Hematopoietic multipotent progenitor cell treated with erythropoietin and hydrocortisone succinate and interleukin-3 and kit ligand, for 4 days (in vitro differentiated cells): ENCODE data around the gene RALGAPA2.

Source experiments
- DNase-seq: peaks from one replicate; pipeline ENCODE4 v3.0.0-alpha.2; 2015

Gene RALGAPA2

GRCh38 chr20:20712474-20713243 is at the start of gene RALGAPA2:
RALGAPA2 (minus strand) TSS chr20:20712644; CDS start chr20:20712480, 164 bp downstream.
- DNase-seq = peak; percentile 99

- peak; percentile 78 for DNase-seq
These were observed 48.9 kb upstream of the RALGAPA2 start for GRCh38 chr20:20761301-20761700.

- DNase-seq = peak; percentile 45
These were observed 46.7 kb upstream of the RALGAPA2 start for GRCh38 chr20:20759132-20759531.

GRCh38 chr20:20755674-20756319 is 43.4 kb upstream of the RALGAPA2 start:
- DNase-seq = no peak

GRCh38 chr20:20755231-20755630 is 42.8 kb upstream of the RALGAPA2 start:
- peak; percentile 51 for DNase-seq

- peak; percentile 40 for DNase-seq
These were observed 42.3 kb upstream of the RALGAPA2 start for GRCh38 chr20:20754714-20755113.

GRCh38 chr20:20752712-20753111 is 40.3 kb upstream of the RALGAPA2 start:
- DNase-seq = no peak

- no peak for DNase-seq
These were observed 34.9 kb upstream of the RALGAPA2 start for GRCh38 chr20:20747298-20747697.

GRCh38 chr20:20744170-20744725 is 31.8 kb upstream of the RALGAPA2 start:
- no peak for DNase-seq

- peak; percentile 91 for DNase-seq
These were observed 31.2 kb upstream of the RALGAPA2 start for GRCh38 chr20:20743511-20744169.

GRCh38 chr20:20741087-20742045 is 28.9 kb upstream of the RALGAPA2 start:
- DNase-seq = peak; percentile 70

- DNase-seq = peak; percentile 64
These were observed 28.1 kb upstream of the RALGAPA2 start for GRCh38 chr20:20740541-20740940.

GRCh38 chr20:20737158-20737557 is 24.7 kb upstream of the RALGAPA2 start:
- DNase-seq = peak; percentile 78

- DNase-seq = no peak
These were observed 23.9 kb upstream of the RALGAPA2 start for GRCh38 chr20:20736303-20736702.

- DNase-seq = peak; percentile 96
These were observed 22.1 kb upstream of the RALGAPA2 start for GRCh38 chr20:20734475-20734948.

- no peak for DNase-seq
These were observed 21.5 kb upstream of the RALGAPA2 start for GRCh38 chr20:20733943-20734342.

- no peak for DNase-seq
These were observed 20.2 kb upstream of the RALGAPA2 start for GRCh38 chr20:20732641-20733040.

GRCh38 chr20:20731945-20732296 is 19.5 kb upstream of the RALGAPA2 start:
- peak; percentile 56 for DNase-seq

- no peak for DNase-seq
These were observed 18.8 kb upstream of the RALGAPA2 start for GRCh38 chr20:20731000-20731944.

- no peak for DNase-seq
These were observed 17.1 kb upstream of the RALGAPA2 start for GRCh38 chr20:20729563-20729962.

GRCh38 chr20:20721489-20721888 is 9.0 kb upstream of the RALGAPA2 start:
- DNase-seq = no peak
